ENCODE measurements around the gene RPL35.

Gene RPL35

DNA sequence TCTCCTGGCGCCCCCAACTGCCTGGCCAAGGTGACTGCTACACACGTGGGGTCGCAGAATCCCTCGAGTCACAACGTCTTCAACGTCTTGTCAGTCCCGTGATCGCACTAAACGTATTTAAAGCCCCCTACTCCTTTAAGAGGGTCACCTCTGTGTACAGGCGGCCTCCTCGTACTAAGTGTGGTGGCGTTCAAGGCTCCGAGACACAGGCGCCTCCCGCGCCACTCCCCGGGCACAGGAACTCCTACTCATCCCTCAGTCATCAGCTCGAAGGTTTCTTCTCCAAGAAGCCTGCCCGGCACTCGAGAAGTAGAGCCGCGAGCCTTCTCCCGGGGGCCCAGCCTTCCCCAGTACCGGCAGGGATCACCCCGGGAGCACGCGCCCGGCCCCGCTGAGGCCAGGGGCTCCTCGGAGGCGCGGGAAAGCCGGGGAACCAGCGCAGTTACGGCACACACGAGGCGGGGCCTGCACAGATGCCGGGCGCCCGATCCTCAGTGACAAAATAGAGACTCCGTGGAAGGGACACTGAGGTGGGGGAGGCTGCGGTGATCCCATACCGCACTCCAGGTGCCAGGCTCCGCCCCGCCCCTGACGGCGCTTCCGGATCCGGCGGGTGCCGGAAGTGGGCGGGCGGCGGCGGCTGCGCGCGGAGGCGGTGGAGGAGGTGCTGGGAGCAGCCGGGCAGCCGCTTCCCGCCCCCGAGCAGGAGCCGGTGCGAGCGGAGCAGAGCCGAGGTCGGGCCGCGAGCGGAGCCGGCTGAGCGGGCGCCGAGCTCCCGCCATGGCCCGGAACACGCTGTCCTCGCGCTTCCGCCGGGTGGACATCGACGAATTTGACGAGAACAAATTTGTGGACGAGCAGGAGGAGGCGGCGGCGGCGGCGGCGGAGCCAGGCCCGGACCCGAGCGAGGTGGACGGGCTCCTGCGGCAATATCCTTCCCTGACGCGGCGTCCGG, 7.0 kb upstream of the RPL35 start:
- no peaks in the 10 kb centered on the region for H3K9me3 ChIP-seq (ENCODE audit: control insufficient read depth, low read length)
- peak overlapping the region; percentile 15 for H2BK5ac ChIP-seq (ENCODE audit: low read depth, low read length, poor library complexity, severe bottlenecking)
- H3K4me1 ChIP-seq (ENCODE audit: control insufficient read depth, insufficient read depth, low read depth, low read length): peaks cover 27% of the 10 kb centered on the region
- H4K91ac ChIP-seq (ENCODE audit: low read length): peak overlapping the region; percentile 86
- peak overlapping the region; percentile 97 for H3K9ac ChIP-seq (ENCODE audit: low read length)
- H3K4me3 ChIP-seq (ENCODE audit: insufficient read depth in 1 of 2, low read depth in 1 of 2, low read length in 2 of 2): peak overlapping the region; percentile 93 to 98
- H4K8ac ChIP-seq (ENCODE audit: low read length): peak overlapping the region; percentile 94
- peak overlapping the region; percentile 77 for H2AFZ ChIP-seq (ENCODE audit: low read depth, low read length)
- peak overlapping the region in 1 of 2 experiments; percentile 67 for H2BK12ac ChIP-seq (ENCODE audit: low read length in 2 of 2)
- H3K27ac ChIP-seq (ENCODE audit: low read length, poor library complexity, severe bottlenecking): peak overlapping the region; percentile 86
- peaks cover 14% of the 10 kb centered on the region in 2 experiments for H3K36me3 ChIP-seq (ENCODE audit: control insufficient read depth in 1 of 2, insufficient read depth in 2 of 2, low read depth in 1 of 2, low read length in 2 of 2)
- H2BK15ac ChIP-seq (ENCODE audit: low read depth, poor library complexity, severe bottlenecking): peak overlapping the region; percentile 92
- peak overlapping the region; percentile 95 to 99 for H3K18ac ChIP-seq (ENCODE audit: low read depth in 1 of 2, low read length in 2 of 2)
- under 1% methylated on average over 84 of the region's 101 CpGs for WGBS
- peak overlapping the region; percentile 82 for H2BK120ac ChIP-seq (ENCODE audit: low read depth, low read length)
- no peaks in the 10 kb centered on the region for H3K27me3 ChIP-seq (ENCODE audit: control insufficient read depth in 1 of 2, insufficient read depth in 1 of 2, low read length in 2 of 2)
- peak overlapping the region; percentile 92 for H3K4me2 ChIP-seq (ENCODE audit: low read length, poor library complexity, severe bottlenecking)
- peak overlapping the region; percentile 92 to 99 for H3K4ac ChIP-seq (ENCODE audit: low read depth in 1 of 2, low read length in 2 of 2)
- DNase-seq: peak; percentile 84
- peak overlapping the region; percentile 33 for H2AK5ac ChIP-seq (ENCODE audit: low read length, severe bottlenecking)
- H3K14ac ChIP-seq (ENCODE audit: low read length in 2 of 2): peak overlapping the region; percentile 29 to 96
- H3K23ac ChIP-seq (ENCODE audit: low read length in 2 of 2): peak overlapping the region in 1 of 2 experiments; percentile 98
- H3K79me1 ChIP-seq (replicated peaks; ENCODE audit: low read length, poor library complexity, severe bottlenecking): peaks cover 6% of the 10 kb centered on the region

DNA sequence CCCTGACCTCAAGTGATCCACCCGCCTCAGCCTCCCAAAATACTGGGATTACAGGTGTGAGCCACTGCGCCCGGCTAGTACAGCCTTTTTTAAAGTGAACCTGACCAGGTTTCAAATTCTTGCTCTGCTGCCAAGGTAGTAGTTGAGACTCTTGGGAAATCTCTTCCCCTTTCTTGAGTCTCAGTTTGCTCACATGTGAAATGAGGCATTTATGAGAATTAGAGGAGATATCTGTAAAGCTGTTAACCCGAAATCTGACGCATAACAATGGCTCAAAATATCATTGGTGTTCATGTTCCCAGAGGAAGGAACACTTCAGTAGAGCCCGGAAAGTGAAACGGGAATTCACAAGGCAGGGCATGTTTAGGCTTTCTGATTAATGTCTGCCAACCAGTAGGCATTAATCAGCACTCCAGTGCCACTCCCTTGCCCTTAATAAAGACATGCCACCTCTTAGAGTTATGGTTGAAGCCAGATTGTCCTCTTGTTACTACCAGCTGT, 1.7 kb upstream of the RPL35 start:
- Histone ChIP-seq H3K27ac (ENCODE audit: low read length, poor library complexity, severe bottlenecking) (no peak overlapping the region), H3K23ac (ENCODE audit: low read length in 2 of 2) (no peak overlapping the region), H3K14ac (ENCODE audit: low read length in 2 of 2) (no peak overlapping the region), H2BK15ac (ENCODE audit: low read depth, poor library complexity, severe bottlenecking) (no peak overlapping the region), H3K18ac (ENCODE audit: low read depth in 1 of 2, low read length in 2 of 2) (no peak overlapping the region), H3K79me1 (replicated peaks; ENCODE audit: low read length, poor library complexity, severe bottlenecking) (peaks cover 8% of the 10 kb centered on the region), H3K9me3 (ENCODE audit: control insufficient read depth, low read length) (no peaks in the 10 kb centered on the region), H2BK12ac (ENCODE audit: low read length in 2 of 2) (no peak overlapping the region), H4K8ac (ENCODE audit: low read length) (no peak overlapping the region), H3K4me1 (ENCODE audit: control insufficient read depth, insufficient read depth, low read depth, low read length) (peaks cover 27% of the 10 kb centered on the region), H3K4me3 (ENCODE audit: insufficient read depth in 1 of 2, low read depth in 1 of 2, low read length in 2 of 2) (no peak overlapping the region), H3K4ac (ENCODE audit: low read depth in 1 of 2, low read length in 2 of 2) (no peak overlapping the region), H3K9ac (ENCODE audit: low read length) (peak overlapping the region; percentile 3), H4K91ac (ENCODE audit: low read length) (no peak overlapping the region), H2BK5ac (ENCODE audit: low read depth, low read length, poor library complexity, severe bottlenecking) (no peak overlapping the region), H2AFZ (ENCODE audit: low read depth, low read length) (no peak overlapping the region), H2AK5ac (ENCODE audit: low read length, severe bottlenecking) (no peak overlapping the region), H3K36me3 (ENCODE audit: control insufficient read depth in 1 of 2, insufficient read depth in 2 of 2, low read depth in 1 of 2, low read length in 2 of 2) (peaks cover 26 to 27% of the 10 kb centered on the region in 2 experiments), H2BK120ac (ENCODE audit: low read depth, low read length) (no peak overlapping the region), H3K27me3 (ENCODE audit: control insufficient read depth in 1 of 2, insufficient read depth in 1 of 2, low read length in 2 of 2) (no peaks in the 10 kb centered on the region), H3K4me2 (ENCODE audit: low read length, poor library complexity, severe bottlenecking) (no peak overlapping the region)
- DNase-seq: no peak
- WGBS: 95% methylated on average over 7 of the region's 7 CpGs

DNA sequence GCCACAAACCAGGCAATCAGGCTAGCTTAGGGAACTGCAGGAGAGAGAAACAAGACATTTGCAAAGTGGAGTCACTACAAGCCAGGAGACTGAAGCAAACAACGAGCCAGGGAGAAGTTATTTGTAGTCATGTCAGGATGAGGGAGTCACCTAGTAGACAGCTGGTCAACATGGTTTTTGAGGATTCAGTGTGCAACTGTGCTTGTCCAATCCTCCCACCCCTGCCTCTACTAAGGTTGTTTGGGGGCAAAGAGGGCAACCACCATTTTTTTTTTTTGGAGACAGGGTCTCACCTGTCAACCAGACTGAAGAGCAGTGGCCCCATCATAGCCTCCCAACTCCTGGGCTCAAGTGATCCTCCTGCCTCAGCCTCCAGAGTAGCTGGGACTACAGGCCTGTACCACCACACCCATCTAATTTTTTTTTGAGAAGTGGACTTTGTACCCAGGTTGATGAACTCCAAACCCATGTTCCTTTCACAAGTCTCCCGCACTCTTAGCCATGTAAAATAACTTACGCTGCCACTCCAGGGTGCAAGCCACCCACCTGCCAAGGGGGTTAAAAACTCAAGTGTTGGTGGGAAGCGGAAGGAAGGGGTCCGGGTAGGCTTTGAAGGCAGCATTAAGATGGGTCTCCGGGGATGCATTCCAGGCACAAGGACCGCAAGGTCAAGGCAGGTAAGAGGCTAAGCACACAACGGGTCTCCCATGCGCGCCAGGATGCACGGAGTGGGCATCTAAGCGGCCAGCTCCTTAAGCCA, 995 bp downstream of the RPL35 start:
- Histone ChIP-seq H3K18ac (ENCODE audit: low read depth in 1 of 2, low read length in 2 of 2) (peak overlapping the region in 1 of 2 experiments; percentile 37), H2BK12ac (ENCODE audit: low read length in 2 of 2) (no peak overlapping the region), H2BK15ac (ENCODE audit: low read depth, poor library complexity, severe bottlenecking) (no peak overlapping the region), H3K4ac (ENCODE audit: low read depth in 1 of 2, low read length in 2 of 2) (peak overlapping the region in 1 of 2 experiments; percentile 40), H2AFZ (ENCODE audit: low read depth, low read length) (no peak overlapping the region), H3K9ac (ENCODE audit: low read length) (peak overlapping the region; percentile 94), H3K27me3 (ENCODE audit: control insufficient read depth in 1 of 2, insufficient read depth in 1 of 2, low read length in 2 of 2) (no peaks in the 10 kb centered on the region), H3K4me2 (ENCODE audit: low read length, poor library complexity, severe bottlenecking) (peak overlapping the region; percentile 63), H4K8ac (ENCODE audit: low read length) (no peak overlapping the region), H3K4me1 (ENCODE audit: control insufficient read depth, insufficient read depth, low read depth, low read length) (peaks cover 24% of the 10 kb centered on the region), H3K14ac (ENCODE audit: low read length in 2 of 2) (peak overlapping the region in 1 of 2 experiments; percentile 30), H3K36me3 (ENCODE audit: control insufficient read depth in 1 of 2, insufficient read depth in 2 of 2, low read depth in 1 of 2, low read length in 2 of 2) (peaks cover 48 to 53% of the 10 kb centered on the region in 2 experiments), H3K79me1 (replicated peaks; ENCODE audit: low read length, poor library complexity, severe bottlenecking) (peaks cover 7% of the 10 kb centered on the region), H3K23ac (ENCODE audit: low read length in 2 of 2) (no peak overlapping the region), H2AK5ac (ENCODE audit: low read length, severe bottlenecking) (no peak overlapping the region), H2BK120ac (ENCODE audit: low read depth, low read length) (no peak overlapping the region), H3K9me3 (ENCODE audit: control insufficient read depth, low read length) (no peaks in the 10 kb centered on the region), H3K4me3 (ENCODE audit: insufficient read depth in 1 of 2, low read depth in 1 of 2, low read length in 2 of 2) (peak overlapping the region; percentile 89 to 99), H2BK5ac (ENCODE audit: low read depth, low read length, poor library complexity, severe bottlenecking) (no peak overlapping the region), H3K27ac (ENCODE audit: low read length, poor library complexity, severe bottlenecking) (no peak overlapping the region), H4K91ac (ENCODE audit: low read length) (no peak overlapping the region)
- no peak for DNase-seq
- WGBS: 8% methylated on average over 11 of the region's 12 CpGs

Data from mesenchymal stem cell (in vitro differentiated cells and primary cell).